HCT116 (cell line): ENCODE measurements around the gene ANTKMT. TPM values are rescaled to one million over a fixed set of nuclear protein-coding genes. Genes with fewer than 3 reads are reported as not detected.

Source experiments
- ATAC-seq: fragments of 200-7000 bp; cut with Tn5 transposase; 2 replicates; pipeline ENCODE4 v1.9.1; 2020; ENCODE audit warnings: mild to moderate bottlenecking, moderate library complexity
- BruUV-seq: library from RNA; stranded (reverse); fragments of 400-500 nt; replicated peaks from 2 replicates; lab custom pipeline; 2021; lab: Mats Ljungman, UMichigan
- CTCF ChIA-PET: fragments of 300-600 bp; sonication (Branson Sonifier 250); formaldehyde crosslinking; loops from one replicate; lab custom pipeline; 2021; ENCODE audit warnings: antibody characterized with exemption; lab: Charles Lee
- POLR2A ChIA-PET: fragments of 300-600, 350-600 bp; sonication (Branson Sonifier 250); formaldehyde crosslinking; loops from one replicate; lab custom pipeline; 2021; ENCODE audit warnings: antibody characterized with exemption; lab: Charles Lee
- RAD21 ChIA-PET, 2 experiments: fragments of 300-600 bp; sonication (Branson Sonifier 250); formaldehyde crosslinking; loops; one replicate each; lab custom pipeline; 2023; ENCODE audit warnings: low total read pairs in 2 of 2; ENCODE audit not compliant: uncharacterized antibody in 2 of 2, unreplicated experiment in 2 of 2, low non-redundant PET in 1 of 2; lab: Charles Lee
- DNase-seq: peaks from one replicate; pipeline ENCODE4 v3.0.0-alpha.2; 2010; ENCODE audit warnings: low read depth, low spot score
- H2AFZ ChIP-seq: fragments of 200-600 bp; shearing (Covaris generic), sonication (generic); 2 replicates; pipeline ENCODE4 v1.6.1; 2017; ENCODE audit warnings: low read depth, mixed run types, mixed read lengths, antibody characterized with exemption, low read length; ENCODE audit not compliant: poor library complexity, severe bottlenecking
- H3K27ac ChIP-seq: 2 replicates; pipeline ENCODE4 v1.5.1; 2012; ENCODE audit warnings: low read depth, low read length
- H3K27me3 ChIP-seq: fragments of 200-600 bp; sonication (generic); 2 replicates; pipeline ENCODE4 v1.6.1; 2016; ENCODE audit warnings: mixed run types, low read length, mixed read lengths; ENCODE audit not compliant: insufficient read depth
- H3K36me3 ChIP-seq, 2 experiments: fragments of 200-500 bp in 1 of 2; fragments of 200-600 bp in 1 of 2; sonication (Bioruptor generic) in 1 of 2; sonication (generic) in 1 of 2; 2 replicates each; pipeline versions ENCODE4 v1.5.1 to v1.6.1; 2014 to 2016; ENCODE audit warnings: low read length in 2 of 2, inconsistent platforms in 1 of 2, mixed read lengths in 1 of 2, mixed run types in 1 of 2; ENCODE audit not compliant: insufficient read depth in 2 of 2, control insufficient read depth in 1 of 2
- H3K4me1 ChIP-seq, 2 experiments: fragments of 200-600 bp in 1 of 2; sonication (generic) in 1 of 2; 2 replicates each; pipeline versions ENCODE4 v1.5.1 to v1.6.1; 2012 to 2017; ENCODE audit warnings: low read length in 2 of 2, inconsistent platforms in 1 of 2, mild to moderate bottlenecking in 1 of 2, mixed read lengths in 1 of 2, mixed run types in 1 of 2, moderate library complexity in 1 of 2; ENCODE audit not compliant: insufficient read depth in 2 of 2, control insufficient read depth in 1 of 2
- H3K4me2 ChIP-seq: fragments of 200-600 bp; sonication (generic); 2 replicates; pipeline ENCODE4 v1.6.1; 2017; ENCODE audit warnings: mixed run types, low read length, mixed read lengths
- H3K4me3 ChIP-seq, 2 experiments: fragments of 200-600 bp in 1 of 2; sonication (generic) in 1 of 2; replicated peaks in 1 of 2; 2 replicates each; pipeline ENCODE4 v1.5.1; 2011 to 2016; ENCODE audit warnings: low read length in 2 of 2, control low read depth in 1 of 2, low read depth in 1 of 2, mild to moderate bottlenecking in 1 of 2, mixed read lengths in 1 of 2, mixed run types in 1 of 2
- H3K79me2 ChIP-seq: fragments of 200-600 bp; sonication (generic); 2 replicates; pipeline ENCODE4 v1.6.1; 2017; ENCODE audit warnings: mild to moderate bottlenecking, mixed run types, low read length, moderate library complexity, mixed read lengths; ENCODE audit not compliant: insufficient read depth
- H3K9ac ChIP-seq: fragments of 200-600 bp; sonication (generic); 2 replicates; pipeline ENCODE4 v1.6.1; 2016; ENCODE audit warnings: low read length, mixed read lengths
- H3K9me2 ChIP-seq: fragments of 200-600 bp; sonication (generic), shearing (Covaris generic); 2 replicates; pipeline ENCODE4 v1.6.1; 2017; ENCODE audit warnings: mixed run types, mild to moderate bottlenecking, moderate library complexity; ENCODE audit not compliant: insufficient read depth
- H3K9me3 ChIP-seq, 2 experiments: fragments of 200-500 bp in 1 of 2; fragments of 200-600 bp in 1 of 2; sonication (Bioruptor generic) in 1 of 2; sonication (generic) in 1 of 2; 2 replicates each; pipeline ENCODE4 v1.6.1; 2014 to 2017; ENCODE audit warnings: low read length in 2 of 2, mixed read lengths in 2 of 2, inconsistent platforms in 1 of 2, low read depth in 1 of 2, mild to moderate bottlenecking in 1 of 2, mixed run types in 1 of 2, moderate library complexity in 1 of 2; ENCODE audit not compliant: control insufficient read depth in 1 of 2, insufficient read depth in 1 of 2
- H4K20me1 ChIP-seq: fragments of 200-600 bp; sonication (generic), shearing (Covaris generic); 2 replicates; pipeline ENCODE4 v1.6.1; 2017; ENCODE audit warnings: mixed run types, mild to moderate bottlenecking, moderate library complexity; ENCODE audit not compliant: insufficient read depth
- CEBPB ChIP-seq: IDR thresholded peaks from 2 replicates; pipeline ENCODE4 v1.6.1; 2012; ENCODE audit warnings: low read depth
- EGR1 ChIP-seq: IDR thresholded peaks from 2 replicates; pipeline ENCODE4 v1.6.1; 2012; ENCODE audit warnings: low read depth
- RAD21 ChIP-seq: IDR thresholded peaks from 2 replicates; pipeline ENCODE4 v1.6.1; 2012; ENCODE audit warnings: low read depth, mild to moderate bottlenecking
- SP1 ChIP-seq: IDR thresholded peaks from 2 replicates; pipeline ENCODE4 v1.6.1; 2012; ENCODE audit warnings: low read depth
- SRF ChIP-seq: IDR thresholded peaks from 2 replicates; pipeline ENCODE4 v1.6.1; 2012; ENCODE audit warnings: low read depth
- YY1 ChIP-seq: IDR thresholded peaks from 2 replicates; pipeline ENCODE4 v1.6.1; 2011; ENCODE audit warnings: low read length, low read depth, moderate library complexity, mild to moderate bottlenecking; ENCODE audit not compliant: insufficient replicate concordance; ENCODE audit errors: extremely low read depth
- intact Hi-C: fragments of 100-400 bp; cut with micrococcal nuclease; formaldehyde crosslinking; loops from 2 replicates; pipeline ENCODE4 v1.10.0; 2022
- total RNA-seq: library from RNA; stranded (reverse); gene quantifications from one replicate; pipeline ENCODE4 v1.2.1, GENCODE V29; 2021; ENCODE audit not compliant: unreplicated experiment
- TF ChIP-seq, protein P1 (sequence below), 3 experiments: fragments of 200-600 bp in 1 of 3; sonication (generic) in 1 of 3; IDR thresholded peaks in 2 of 3; conservative IDR thresholded peaks in 1 of 3; 2 replicates each; pipeline ENCODE4 v1.5.1; 2012 to 2017; ENCODE audit warnings: low read depth in 2 of 3, low read length in 2 of 3, antibody characterized with exemption in 1 of 3, borderline replicate concordance in 1 of 3, control low read depth in 1 of 3, mild to moderate bottlenecking in 1 of 3, mixed read lengths in 1 of 3, mixed run types in 1 of 3, moderate library complexity in 1 of 3; ENCODE audit not compliant: insufficient read depth in 1 of 3
- TF ChIP-seq, protein P2 (sequence below): IDR thresholded peaks from 2 replicates; pipeline ENCODE4 v1.6.1; 2011; ENCODE audit warnings: mild to moderate bottlenecking, low read length, moderate library complexity; ENCODE audit not compliant: insufficient replicate concordance; ENCODE audit errors: extremely low read depth

The ANTKMT gene
- total RNA-seq, 1 experiment from 2014 or later = 65.4 TPM

DNA sequence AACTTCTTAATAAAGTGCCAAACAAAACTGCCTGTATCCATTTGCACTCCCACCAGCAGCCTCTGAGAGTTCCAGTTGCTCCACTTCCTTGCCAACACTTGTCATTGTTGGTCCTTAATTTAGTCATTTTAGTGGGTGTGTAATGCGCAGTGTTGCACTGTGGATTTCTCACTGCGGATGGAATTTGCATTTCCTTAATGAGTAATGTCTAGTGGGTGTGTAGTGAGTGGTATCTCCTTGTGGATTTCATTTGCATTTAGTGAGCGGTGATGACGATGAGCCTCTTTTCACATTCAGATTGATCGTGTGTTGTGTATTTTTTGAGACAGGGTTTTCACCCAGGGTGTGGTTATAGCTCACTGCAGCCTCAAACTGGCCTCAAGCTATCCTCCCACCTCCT lies 35.5 kb downstream of the ANTKMT start:
- no TSS peak for BruUV-seq
- no peaks in the 10 kb centered on the region for H3K36me3 ChIP-seq
- no peak overlapping the region for H3K27ac ChIP-seq
- DNase-seq (no peak), ATAC-seq (no peak)
- peaks cover 25 to 40% of the 10 kb centered on the region in 2 experiments for H3K4me1 ChIP-seq
- no peak overlapping the region for H3K9ac ChIP-seq
- H3K79me2 ChIP-seq = peaks cover 5% of the 10 kb centered on the region
- TF ChIP-seq SP1 = no peak
- TF ChIP-seq, protein P1, sequence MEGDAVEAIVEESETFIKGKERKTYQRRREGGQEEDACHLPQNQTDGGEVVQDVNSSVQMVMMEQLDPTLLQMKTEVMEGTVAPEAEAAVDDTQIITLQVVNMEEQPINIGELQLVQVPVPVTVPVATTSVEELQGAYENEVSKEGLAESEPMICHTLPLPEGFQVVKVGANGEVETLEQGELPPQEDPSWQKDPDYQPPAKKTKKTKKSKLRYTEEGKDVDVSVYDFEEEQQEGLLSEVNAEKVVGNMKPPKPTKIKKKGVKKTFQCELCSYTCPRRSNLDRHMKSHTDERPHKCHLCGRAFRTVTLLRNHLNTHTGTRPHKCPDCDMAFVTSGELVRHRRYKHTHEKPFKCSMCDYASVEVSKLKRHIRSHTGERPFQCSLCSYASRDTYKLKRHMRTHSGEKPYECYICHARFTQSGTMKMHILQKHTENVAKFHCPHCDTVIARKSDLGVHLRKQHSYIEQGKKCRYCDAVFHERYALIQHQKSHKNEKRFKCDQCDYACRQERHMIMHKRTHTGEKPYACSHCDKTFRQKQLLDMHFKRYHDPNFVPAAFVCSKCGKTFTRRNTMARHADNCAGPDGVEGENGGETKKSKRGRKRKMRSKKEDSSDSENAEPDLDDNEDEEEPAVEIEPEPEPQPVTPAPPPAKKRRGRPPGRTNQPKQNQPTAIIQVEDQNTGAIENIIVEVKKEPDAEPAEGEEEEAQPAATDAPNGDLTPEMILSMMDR (IDR thresholded peaks at IDR 0.05 in 2 of 3, conservative IDR thresholded peaks at IDR 0.05 in 1 of 3; ENCODE audit: borderline replicate concordance in 1 of 3, insufficient read depth in 1 of 3, low read depth in 2 of 3, low read length in 2 of 3) = peak in 1 of 3 experiments; percentile 25; a peak in 2 of 6 replicates
- ChIA-PET RAD21 (no interaction called here), POLR2A (no interaction called here), CTCF (no interaction called here)
- intact Hi-C loops = no loop called here
- H3K27me3 ChIP-seq = no peaks in the 10 kb centered on the region
- H3K4me2 ChIP-seq = no peak overlapping the region
- H4K20me1 ChIP-seq = no peaks in the 10 kb centered on the region
- H2AFZ ChIP-seq = no peak overlapping the region
- H3K9me2 ChIP-seq = no peaks in the 10 kb centered on the region
- peaks cover 0 to 7% of the 10 kb centered on the region in 2 experiments; a peak in 1 of 4 replicates for H3K9me3 ChIP-seq
- H3K4me3 ChIP-seq = no peak overlapping the region

DNA sequence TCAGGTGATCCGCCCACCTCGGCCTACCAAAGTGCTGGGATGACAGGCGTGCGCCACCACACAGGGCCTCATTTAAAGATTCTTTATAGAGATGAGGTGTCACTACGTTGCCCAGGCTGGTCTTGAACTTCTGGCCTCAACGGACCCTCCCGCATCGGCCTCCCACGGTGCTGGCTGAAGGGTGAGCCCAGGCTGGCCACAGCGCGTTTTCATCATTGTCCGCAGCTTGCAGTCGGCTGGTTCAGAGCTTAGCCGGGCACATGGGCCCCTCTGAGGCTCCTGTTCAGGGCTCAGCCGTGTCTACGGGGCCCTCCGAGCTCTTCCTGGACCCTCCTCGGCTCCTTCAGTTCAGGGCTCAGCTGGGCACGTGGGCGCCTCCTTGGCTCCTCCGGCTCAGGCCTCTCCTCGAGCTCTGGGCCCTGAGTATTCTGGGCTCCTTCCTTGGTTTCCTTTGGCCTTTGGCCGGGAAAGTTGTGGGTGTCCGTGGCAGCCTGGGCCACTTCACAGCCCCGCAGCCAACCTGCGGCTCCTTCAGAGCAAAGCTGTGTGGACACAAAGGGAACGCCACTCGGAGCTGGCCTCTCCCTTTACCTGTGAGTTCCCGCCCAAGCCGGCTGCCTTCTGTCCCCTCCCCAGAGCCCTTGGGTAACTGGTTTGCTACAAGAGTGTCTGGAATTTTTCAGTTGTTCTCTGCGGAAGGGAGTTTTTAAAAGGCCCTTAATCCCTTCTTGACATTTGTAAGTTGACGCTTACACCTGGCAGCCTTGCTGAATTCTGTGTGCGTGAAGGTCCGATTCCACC lies 38.4 kb downstream of the ANTKMT start:
- Histone ChIP-seq H3K4me1 (peaks cover 40 to 55% of the 10 kb centered on the region in 2 experiments), H3K4me3 (no peak overlapping the region), H3K27ac (peak overlapping the region; percentile 97), H3K27me3 (no peaks in the 10 kb centered on the region), H3K36me3 (no peaks in the 10 kb centered on the region; a peak in 1 of 4 replicates), H4K20me1 (no peaks in the 10 kb centered on the region), H3K9ac (peak overlapping the region; percentile 95; the same call in 1 of the 2 replicates), H2AFZ (no peak overlapping the region), H3K9me2 (no peaks in the 10 kb centered on the region)
- ChIA-PET POLR2A (interaction anchor here (0.7 kb wide), 2 partner anchors 33 to 58 kb away, joined by 3 to 4 read pairs; partner anchors contain the start of gene CCDC78), RAD21 (no interaction called here), CTCF (interaction anchor here (2.9 kb wide), 1 partner anchor 39 kb away, joined by 11 read pairs; the partner anchor contains the start of gene ANTKMT)
- no peak for ATAC-seq
- intact Hi-C loops = no loop called here
- no peak for DNase-seq
- TF ChIP-seq, protein P2, sequence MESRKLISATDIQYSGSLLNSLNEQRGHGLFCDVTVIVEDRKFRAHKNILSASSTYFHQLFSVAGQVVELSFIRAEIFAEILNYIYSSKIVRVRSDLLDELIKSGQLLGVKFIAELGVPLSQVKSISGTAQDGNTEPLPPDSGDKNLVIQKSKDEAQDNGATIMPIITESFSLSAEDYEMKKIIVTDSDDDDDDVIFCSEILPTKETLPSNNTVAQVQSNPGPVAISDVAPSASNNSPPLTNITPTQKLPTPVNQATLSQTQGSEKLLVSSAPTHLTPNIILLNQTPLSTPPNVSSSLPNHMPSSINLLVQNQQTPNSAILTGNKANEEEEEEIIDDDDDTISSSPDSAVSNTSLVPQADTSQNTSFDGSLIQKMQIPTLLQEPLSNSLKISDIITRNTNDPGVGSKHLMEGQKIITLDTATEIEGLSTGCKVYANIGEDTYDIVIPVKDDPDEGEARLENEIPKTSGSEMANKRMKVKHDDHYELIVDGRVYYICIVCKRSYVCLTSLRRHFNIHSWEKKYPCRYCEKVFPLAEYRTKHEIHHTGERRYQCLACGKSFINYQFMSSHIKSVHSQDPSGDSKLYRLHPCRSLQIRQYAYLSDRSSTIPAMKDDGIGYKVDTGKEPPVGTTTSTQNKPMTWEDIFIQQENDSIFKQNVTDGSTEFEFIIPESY = no peak
- TF ChIP-seq RAD21 (no peak), SP1 (no peak), CEBPB (no peak), SRF (no peak), EGR1 (no peak), YY1 (no peak)
- TF ChIP-seq, all 23 proteins: peak for 0
- H3K4me2 ChIP-seq = peak overlapping the region; percentile 99
- BruUV-seq = TSS peak; percentile 66
- H3K9me3 ChIP-seq = peaks cover 0 to 7% of the 10 kb centered on the region in 2 experiments; a peak in 1 of 4 replicates
- H3K79me2 ChIP-seq = peaks cover 26% of the 10 kb centered on the region
